GM19035 (cell line): ENCODE results near the gene EXOC3L4.
"Not testable (repeated sequence)": the region's sequence is repeated elsewhere in the genome, so short reads cannot be mapped to it uniquely, and the experiment has no call there.

ENCODE experiments used
- ATAC-seq: cut with Tn5 transposase; IDR thresholded peaks from one replicate; pipeline ENCODE4 v1.9.1; 2021; ENCODE audit not compliant: unreplicated experiment

EXOC3L4 gene

DNA sequence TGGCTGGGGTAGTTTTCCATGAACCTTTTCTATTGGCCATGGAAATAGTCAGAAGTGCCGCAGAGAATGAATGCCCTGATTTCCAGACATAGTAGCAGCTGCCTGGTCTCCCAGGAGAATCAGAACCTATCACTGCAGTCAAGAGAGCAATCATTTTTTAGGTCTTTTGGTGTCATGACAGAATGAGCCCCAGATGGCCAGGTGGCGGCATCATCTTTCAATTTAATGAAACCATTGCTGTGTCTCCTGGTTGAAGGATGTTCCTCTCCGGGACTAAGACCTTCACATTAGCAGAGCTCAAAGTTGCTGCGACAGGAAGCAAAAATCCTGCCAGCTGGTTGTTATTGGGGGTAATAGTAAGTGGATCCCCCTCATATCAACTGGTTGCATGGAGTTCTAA is 47.5 kb downstream of the EXOC3L4 start:
- ATAC-seq, result no peak

DNA sequence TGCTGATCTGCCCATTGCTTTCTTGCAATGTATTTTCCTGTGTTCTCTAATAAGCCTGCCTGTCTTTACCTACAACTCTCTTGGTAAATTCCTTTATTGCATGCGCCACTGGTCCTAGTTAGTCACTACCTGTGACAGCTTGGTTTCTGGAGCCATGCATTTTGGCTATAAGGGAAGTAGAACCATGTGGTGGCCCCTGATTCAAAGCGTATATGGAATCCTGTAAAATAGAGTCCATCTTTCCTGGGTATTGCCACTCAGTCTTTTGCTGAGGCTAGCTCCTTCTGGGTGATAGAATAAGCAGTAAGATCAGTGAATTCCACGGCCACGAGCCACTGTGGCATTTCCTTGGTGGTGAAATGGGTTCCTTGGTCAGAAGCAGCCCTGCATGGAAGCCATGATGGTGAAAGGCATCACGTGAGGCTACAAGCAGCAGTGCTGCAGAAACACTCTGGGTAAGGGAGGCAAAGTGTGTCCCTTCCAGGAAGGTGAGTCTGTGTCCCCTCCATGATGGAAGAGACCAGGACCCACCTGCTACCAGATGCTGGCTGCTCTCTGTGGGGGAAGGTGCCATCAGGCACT is 48.3 kb downstream of the EXOC3L4 start:
- no peak for ATAC-seq

DNA sequence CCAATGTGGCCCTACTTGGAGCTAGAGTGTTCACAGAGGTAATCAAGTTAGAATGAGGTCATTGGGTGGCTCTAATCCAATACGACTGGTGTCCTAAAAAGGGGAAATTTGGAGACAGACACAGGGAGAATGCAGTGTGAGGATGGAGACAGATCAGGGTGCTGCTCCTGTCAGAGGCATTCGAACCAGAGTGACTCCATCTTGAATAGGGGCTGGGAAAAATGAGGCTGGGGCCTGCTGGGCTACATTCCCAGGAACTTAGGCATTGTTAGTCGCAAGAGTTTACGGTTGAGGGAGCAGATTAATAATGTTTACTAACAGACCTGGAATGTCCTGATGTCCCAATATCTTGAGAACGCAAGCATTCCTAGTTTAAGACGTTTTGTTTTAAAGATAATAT is 49.0 kb downstream of the EXOC3L4 start:
- ATAC-seq, result no peak

DNA sequence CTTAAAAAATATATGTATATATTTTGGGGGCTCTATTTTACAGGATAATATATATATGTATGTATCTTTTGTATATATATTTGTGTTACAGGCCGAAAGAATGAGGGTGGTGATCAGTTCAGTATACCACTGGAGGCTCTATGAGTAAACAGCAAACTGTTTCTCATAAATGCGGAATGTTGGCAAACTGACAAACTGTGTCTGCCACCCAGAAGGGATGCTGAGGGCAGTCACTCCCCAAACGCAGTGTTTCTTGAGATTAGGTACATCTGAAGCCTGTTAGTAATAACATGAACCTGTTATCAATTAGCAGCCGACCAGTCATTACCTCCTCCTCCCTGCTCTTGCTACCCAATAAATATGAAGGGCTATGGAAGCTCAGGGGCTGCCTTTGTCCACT is 49.6 kb downstream of the EXOC3L4 start:
- no peak for ATAC-seq

DNA sequence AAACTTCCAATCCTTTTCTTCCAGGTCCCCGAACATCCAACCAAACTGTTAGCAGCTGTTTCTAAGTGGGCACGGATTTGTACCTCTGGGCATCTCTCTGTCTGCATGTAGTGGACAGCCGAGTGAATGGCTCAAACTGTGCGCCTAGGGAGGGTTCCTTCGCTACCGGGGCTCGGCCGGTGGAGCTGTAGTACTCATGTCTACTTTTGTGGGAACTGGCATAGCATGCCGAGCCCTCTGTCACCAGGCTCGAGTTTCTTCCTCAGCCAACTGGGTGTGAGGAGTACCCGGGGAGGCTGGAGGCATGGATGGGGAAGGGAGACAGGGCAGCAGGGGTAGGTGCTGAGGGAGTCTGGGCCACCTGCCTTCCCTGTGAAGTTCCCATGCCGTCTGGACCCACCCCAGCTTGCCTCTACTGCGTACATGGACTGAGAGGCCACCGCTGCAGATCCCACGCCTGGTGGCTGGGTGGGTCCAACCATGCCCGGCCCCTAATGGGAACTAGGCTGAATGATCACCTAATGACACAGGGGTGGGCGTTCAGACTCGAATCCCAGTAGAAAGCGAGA is 51.7 kb downstream of the EXOC3L4 start:
- no peak for ATAC-seq

DNA sequence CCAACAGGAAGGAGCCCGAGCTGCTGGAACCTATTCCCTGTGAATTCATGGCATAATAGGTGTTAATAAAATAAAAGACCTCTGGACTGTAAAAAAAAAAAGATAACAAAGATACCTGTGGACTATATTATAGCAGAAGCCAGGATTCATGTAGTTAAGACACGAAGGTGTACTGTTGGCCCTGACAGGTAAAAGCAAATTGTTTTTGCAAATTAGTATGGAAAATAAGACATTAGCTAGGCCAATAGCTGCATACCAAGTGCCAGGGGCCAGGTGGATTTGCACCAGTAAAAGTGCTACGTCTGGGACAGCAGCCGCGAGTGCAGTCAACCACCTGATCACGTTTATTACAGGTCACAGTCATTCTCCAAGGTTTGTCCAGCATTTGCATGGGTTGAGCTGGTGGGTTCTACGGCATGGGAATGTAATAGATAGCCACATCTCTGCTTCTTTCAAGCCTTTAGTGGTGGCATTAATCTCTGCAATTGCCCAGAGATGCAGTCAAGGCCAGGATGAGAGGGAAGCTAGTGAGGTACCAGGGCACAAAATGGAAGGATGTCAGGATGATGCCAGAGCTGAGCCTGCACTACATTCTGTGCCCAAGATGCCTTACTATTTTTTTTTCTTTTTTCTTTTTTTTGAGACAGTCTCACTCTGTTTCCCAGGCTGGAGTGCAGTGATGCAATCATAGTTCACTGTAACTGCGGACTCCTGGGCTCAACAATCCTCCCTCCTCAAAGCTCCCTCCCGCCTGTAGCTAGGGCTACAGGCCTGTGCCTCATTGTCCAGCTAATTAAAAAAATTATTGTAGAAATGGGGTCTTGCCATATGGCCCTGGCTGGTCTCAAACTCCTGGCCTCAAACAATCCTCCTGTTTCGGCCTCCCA is 55.1 kb downstream of the EXOC3L4 start:
- no peak for ATAC-seq

DNA sequence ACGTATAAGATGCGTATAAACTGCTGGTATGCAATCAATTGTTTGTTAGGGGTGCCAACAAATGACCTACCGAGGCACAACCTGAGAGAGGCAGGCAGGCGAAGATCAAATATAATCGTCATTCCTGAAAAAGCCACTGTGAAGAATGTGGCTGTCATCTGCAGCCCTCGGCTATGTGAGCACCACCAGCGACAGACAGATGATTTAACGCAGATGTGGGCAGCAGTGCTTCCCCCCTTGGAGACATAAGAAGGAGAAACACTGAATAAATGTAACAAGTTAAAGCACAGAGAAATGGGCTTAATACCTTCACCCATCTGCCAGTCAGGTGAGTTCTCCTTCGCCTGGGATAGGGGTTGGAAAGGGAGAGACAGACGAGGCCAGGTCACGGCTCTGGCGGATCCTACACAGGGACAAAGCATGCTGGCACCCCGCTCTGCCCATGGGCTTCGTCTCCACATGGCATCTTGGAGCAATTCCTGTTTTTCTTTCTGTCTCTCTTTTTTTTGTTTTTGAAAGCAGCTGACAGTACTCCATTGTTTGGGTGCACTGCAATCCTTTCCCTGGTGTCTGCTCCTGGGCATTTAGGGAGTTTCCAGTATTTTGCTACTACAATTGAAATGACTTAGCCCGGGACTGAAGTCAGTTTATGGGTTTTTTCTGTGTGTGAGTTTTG is 56.9 kb downstream of the EXOC3L4 start:
- no peak for ATAC-seq

DNA sequence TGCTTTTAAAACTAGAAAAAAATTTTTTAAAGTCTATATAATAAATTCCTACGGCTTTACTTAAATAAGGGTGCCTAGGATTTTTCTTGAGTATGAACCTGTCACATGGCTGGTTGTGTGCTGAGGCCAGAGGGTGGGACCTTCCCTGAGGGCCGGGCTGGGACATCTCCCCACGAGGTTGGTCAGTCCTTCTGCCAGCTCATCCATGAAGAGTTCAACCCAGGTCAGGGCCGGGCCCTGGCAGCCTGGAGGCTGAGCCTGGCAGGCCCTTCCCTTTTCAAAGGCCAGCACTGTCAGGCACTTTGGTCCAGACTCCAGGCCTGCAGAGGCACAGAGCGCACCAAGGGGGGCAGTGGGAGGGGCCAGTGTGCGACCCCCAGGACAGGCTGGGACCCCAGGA is 60.5 kb downstream of the EXOC3L4 start:
- ATAC-seq, result no peak

DNA sequence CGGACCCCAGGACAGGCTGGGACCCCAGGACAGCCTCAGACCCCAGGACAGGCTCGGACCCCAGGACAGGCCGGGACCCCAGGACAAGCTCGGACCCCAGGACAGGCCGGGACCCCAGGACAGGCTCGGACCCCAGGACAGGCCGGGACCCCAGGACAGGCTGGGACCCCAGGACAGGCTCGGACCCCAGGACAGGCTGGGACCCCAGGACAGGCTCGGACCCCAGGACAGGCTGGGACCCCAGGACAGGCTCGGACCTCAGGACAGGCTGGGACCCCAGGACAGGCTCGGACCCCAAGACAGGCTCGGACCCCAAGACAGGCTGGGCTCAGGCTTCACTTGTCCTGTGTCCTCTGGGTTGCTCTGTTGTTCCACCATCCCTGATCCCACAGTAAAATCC is 60.9 kb downstream of the EXOC3L4 start:
- not testable (repeated sequence) for ATAC-seq

DNA sequence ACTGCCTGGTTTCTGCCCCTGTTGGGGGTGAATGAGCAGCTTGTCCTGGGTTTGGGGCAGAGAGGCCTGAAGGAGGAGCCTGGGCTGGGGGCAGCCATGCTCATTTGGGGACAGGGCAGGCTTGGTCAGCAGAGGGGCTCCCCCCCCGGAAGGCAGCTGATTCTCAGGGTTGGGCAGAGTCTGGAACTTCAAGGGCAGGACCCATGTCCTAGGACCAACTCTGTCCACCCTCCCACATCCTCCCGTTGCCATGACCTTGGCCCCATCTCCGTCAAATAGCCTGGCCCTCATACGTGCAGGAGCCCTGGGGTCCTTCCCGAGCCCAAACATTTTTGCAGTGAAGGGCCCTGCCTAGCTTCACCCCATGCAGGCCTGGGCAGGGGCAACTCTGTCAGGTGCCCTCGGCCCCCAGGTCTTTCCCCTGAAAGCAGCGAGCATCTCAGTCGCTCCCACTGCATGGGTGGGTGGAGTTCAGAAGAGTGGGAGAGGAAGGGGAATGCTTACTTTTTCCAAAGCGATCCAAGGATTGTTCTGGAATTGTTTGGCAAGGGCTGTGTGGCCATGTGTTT is 61.4 kb downstream of the EXOC3L4 start:
- no peak for ATAC-seq

DNA sequence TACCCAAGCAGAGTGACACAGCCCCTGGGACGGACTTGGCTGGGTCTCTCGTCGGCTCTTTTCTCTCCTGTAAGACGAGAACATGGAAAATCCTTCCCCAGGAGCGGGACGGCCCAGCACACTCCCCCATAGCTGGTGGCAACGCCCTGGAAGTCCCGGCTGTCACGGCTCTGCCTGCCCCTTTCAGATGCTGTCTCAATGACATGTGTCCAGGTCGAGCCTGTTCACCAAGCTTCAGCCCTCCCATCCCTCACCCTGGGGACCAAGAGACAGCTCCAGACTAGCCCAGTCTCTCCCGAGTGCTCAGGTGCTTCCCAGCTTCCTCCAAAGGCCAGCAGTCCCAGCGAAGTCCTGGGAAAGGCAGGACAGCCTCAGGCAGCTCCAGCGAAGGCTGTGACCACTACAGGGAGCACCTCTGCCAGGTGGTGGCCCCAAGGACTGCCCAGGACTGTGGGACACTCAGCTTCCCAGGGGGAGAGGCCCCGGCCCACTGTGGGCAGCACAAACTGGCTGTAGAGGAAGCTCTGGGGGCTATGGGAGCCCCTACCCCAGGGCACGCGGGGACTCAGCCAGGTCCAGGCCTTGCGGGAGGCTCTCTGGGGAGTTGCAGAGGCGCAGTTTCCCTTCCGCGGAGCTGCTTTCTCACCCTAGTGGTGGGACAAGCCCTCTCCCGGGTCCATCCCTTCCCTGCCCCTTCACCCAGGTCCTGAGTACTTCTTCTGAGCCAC is 62.3 kb downstream of the EXOC3L4 start:
- ATAC-seq, result no peak

DNA sequence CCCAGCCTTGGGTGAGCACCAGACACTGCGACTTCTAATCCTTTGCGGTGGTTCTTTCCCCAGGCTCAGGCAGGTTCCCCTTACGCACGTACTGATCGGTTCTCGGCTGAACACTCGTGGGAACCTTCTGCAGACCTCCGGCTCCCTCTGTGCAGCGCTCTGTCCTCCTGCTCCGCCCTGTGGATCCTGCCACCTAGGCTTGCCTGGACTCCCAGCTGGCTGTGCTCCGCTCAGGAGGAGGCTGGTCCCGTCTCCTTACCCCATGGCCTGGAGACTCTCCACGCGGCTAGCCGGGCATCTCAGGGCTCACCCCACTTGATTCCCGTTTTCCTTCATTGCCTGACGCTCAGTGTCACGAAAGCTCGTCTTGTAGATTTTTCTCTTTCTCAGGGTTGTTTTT is 63.4 kb downstream of the EXOC3L4 start:
- ATAC-seq, result no peak

DNA sequence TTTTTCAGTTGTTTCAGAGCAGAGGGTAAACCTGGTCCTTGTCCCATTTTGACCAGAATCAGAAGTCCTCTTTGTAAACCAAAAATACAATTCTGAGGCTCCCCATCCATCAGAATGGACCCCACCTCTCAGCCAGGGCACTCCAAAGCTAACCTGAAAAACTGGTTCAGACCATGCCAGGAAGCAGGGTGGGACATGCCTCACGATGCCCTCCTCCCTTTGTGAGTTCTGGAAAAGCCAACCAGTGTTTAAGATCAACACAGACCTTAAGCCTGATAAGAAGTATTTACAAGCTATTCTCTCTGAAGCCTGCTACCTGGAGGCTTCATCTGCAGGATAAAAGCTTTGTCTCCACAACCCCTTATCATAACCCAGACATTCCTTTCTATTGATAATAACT is 64.2 kb downstream of the EXOC3L4 start:
- no peak for ATAC-seq
